ENCODE measurements around the gene KLHL17.
"Not testable (repeated sequence)": the region's sequence is repeated elsewhere in the genome, so short reads cannot be mapped to it uniquely, and the experiment has no call there.

The KLHL17 gene

GRCh38 chr1:982765-983436 lies 22.5 kb downstream of the KLHL17 start:
- DNase-seq (ENCODE audit: low read depth), result no peak

GRCh38 chr1:983798-984475 lies 23.6 kb downstream of the KLHL17 start:
- DNase-seq (ENCODE audit: low read depth), result peak; percentile 42

DNA sequence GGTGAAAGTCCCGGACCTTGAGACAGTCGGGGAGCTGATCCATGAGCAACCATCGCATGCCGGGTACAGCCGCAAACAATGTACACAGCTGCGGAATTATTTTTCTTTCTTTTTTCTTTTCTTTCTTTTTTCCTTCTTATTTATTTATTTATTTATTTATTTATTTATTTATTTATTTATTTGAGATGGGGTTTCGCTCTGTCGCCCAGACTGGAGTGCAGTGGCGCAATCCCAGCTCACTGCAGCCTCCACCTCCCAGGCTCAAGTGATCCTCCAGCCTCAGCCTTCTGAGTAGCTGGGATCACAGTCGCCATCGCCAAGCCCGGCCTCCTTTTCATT lies 24.1 kb downstream of the KLHL17 start:
- DNase-seq (ENCODE audit: low read depth), result no peak

GRCh38 chr1:985126-985525 lies 24.7 kb downstream of the KLHL17 start:
- no peak for DNase-seq (ENCODE audit: low read depth)

DNA sequence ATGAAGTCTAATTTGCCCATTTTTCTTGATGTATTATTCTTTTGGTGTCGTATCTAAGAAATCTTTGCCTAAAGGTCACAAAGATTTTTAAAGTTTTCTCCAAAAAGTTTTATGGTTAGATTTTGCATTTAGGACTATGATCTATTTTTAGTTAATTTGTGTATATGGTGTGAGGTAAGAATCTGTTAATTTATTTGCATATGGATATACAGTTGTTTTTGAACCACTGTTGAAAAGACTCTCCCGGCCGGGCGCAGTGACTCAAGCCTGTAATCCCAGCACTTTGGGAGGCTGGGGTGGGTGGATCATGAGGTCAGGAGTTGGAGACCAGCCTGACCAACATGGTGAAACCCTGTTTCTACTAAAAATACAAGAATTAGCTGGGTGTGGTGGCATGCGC lies 27.7 kb downstream of the KLHL17 start:
- not testable (repeated sequence) for DNase-seq (ENCODE audit: low read depth)

GRCh38 chr1:991275-991674 lies 30.9 kb downstream of the KLHL17 start:
- DNase-seq (ENCODE audit: low read depth), result not testable (repeated sequence)

- DNase-seq (ENCODE audit: low read depth), result no peak
Observed at GRCh38 chr1:991895-992294, 31.5 kb downstream of the KLHL17 start.

DNA sequence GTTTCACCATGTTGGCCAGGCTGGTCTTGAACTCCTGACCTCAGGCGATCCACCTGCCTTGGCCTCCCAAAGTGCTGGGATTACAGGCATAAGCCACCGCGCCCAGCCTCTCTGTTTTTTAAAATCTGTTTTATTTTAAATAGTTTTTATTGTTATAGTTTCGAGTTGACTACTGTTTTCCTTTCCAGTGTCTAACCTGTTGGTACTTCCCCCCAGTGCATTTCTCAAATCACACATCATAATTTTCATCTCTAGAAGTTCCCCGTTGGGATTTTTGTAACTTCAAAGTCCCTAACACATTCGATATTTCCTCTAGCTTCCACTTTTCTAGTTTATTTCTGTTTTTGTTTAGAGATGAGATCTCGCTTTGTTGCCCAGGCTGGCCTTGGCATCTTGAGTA lies 32.0 kb downstream of the KLHL17 start:
- DNase-seq (ENCODE audit: low read depth), result no peak

DNA sequence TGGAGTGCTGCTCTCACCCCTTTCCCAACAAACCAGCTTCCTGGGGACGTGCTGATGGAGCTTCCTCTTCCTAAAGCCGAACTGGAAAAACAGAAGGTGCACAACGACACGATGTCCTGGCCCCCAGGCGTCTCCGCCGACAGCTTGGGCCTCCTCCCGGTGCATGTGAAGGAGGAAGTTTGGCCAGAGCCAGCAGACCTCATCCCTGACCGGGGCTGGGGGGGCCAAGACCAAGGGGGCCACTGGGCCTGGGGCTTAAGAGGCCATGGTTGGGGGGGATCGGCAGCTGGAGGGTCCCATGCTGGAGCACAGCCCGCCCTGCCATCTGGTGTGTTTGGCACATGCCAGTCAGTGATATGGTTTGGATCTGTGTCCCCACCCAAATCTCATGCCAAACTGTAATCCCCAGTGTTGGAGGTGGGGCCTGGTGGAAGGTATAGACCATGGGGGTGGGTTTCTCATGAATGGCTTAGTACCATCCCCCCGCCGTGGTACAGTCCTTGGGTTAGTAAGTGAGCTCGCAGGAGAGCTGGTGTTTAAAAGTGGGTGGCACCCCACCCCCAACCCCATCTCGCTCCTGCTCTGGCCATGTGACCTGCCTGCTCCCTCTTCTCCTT lies 33.1 kb downstream of the KLHL17 start:
- no peak for DNase-seq (ENCODE audit: low read depth)

DNA sequence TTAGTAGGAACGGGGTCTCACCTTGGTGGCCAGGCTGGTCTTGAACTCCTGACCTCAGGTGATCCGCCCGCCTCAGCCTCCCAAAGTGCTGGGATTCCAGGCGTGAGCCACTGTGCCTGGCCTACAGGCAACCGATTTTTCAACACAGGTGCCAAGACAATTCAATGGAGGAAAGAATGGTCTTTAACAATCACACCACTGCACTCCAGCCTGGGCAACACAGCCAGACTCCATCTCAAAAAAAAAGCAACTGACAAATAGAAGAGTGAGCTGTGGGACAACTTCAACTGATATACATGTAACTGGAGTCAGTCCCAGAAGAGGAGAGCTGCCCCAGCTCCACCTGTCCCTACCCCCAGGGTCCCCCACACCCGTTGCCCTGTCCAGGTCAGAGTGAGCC lies 34.2 kb downstream of the KLHL17 start:
- not testable (repeated sequence) for DNase-seq (ENCODE audit: low read depth)

DNA sequence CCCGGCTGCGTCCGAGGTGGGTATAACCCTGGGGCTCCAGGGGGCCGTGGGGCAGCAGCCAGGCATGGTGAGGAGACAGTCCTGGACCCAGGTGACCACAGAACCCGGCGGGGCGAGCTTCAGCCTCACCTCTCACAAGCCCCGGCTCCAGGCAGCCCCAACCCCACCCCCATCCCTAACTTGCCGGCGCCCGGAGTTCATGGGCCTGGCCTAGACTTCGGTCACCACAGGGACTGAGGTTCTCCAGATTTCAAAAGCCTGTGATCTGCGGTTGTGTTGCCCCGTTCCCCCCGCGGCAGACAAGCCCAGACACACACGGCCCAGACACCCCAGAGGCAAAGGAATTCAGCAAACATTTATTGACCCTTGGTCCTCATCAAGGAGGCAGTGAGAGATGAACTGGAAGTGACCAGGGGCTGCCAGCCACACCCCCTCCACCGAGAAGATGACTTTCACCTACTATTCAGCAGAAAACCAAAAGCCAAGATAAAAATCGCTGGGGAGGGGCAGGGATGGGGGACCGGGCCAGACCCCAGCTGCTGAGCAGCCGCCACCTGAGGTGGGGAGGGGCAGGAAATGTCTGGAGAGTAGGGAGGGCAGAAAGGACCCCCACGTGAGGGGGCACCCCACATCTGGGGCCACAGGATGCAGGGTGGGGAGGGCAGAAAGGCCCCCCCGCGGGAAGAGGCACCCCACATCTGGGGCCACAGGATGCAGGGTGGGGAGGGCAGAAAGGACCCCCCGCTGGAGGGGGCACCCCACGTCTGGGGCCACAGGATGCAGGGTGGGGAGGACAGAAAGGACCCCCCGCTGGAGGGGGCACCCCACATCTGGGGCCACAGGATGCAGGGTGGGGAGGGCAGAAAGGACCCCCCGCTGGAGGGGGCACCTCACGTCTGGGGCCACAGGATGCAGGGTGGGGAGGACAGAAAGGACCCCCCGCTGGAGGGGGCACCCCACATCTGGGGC lies 35.6 kb downstream of the KLHL17 start:
- DNase-seq (ENCODE audit: low read depth), result no peak

DNA sequence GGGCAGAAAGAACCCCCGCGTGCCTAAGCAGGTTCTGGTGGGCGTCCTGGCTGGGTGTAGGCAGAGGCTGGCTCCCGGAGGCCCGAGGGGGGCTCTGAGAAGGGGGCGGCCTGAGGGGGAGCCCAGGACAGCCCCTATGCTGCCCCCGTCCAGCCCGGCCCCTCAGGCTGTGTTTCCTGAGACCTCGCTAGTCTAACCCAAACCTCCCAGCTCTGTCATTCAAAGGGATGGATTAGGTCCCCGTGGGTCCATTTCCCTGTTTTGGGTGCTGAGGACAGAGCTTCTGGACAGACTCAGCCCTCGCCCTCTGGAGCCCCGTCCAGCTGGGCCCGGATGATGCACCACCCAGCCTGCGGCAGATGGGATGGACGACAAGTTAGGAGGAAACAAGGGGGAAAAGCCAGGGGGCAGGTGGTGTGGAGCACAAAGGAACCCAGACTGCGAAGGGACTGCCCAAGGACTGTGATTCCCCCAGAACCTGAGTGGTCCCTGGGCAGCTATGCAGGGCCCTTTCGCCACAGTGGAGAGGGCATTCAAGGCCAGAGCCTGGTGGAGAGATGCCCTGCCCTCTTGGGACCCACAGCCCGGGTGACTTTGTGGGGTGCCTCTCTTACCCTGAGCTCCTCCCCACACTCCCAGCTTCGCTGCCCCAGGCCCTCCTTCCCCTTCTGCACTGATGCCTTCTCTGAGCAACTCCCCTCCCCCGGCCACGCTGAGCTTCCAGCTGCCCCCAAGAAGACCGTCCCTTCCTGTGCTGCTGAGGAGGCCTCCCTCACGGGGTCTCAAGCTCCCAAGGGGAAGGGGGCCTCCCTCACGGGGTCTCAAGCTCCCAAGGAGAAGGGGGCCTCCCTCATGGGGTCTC lies 36.7 kb downstream of the KLHL17 start:
- no peak for DNase-seq (ENCODE audit: low read depth)

DNA sequence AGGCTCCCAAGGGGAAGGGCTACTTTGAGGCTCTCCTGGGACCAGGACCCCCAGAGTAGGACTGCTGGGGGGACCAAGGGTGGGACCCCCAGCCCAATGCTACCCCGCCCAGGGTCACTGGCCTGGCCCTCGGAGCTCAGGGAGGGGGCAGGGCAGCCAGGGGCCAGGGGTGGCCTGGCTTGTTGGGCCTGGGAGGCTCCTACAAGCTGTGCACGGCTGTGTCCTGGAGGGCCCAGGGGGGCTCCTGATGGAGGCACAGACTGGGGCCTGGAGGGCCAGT lies 37.3 kb downstream of the KLHL17 start:
- no peak for DNase-seq (ENCODE audit: low read depth)

DNA sequence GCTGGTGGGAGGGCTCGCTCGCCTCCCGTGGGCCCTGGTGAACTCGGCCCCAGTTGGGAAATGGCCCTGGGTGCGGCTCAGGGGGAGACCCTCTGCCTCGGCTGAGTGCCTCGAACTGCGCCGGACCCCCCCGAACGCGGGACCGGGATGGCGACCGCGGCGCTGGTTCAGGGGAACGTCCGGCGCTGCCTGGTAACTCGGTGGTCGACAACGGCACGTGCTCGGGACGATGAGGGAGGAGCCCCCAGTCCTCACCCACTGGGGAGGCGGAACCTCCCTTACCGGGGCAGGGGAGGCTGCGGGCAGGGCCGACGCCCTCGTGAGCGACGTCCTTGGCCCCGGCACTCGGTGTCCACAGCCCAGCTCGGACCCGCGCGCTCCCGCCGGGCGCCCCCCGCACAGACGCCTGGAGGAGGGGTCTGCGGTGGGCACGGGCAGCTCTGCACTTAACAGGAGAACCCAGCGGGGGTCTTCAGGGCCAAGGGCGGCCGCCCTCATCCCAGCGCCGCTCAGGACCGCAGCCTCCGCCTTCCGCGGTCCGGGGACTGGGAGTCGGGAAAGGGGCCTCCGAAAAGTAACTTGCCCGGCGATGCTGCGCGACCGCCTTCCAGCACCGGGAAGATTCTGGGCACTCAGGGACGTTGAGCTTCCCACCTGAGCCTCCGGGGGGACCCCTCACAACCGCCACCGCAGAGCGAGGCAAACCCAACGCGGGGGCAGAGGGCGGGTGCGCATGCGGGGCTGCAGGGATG lies 37.8 kb downstream of the KLHL17 start:
- DNase-seq (ENCODE audit: low read depth), result no peak

- no peak for DNase-seq (ENCODE audit: low read depth)
Observed at GRCh38 chr1:998745-998994, 38.3 kb downstream of the KLHL17 start.

GRCh38 chr1:998995-999724 lies 38.8 kb downstream of the KLHL17 start:
- peak; percentile 46 for DNase-seq (ENCODE audit: low read depth)

DNA sequence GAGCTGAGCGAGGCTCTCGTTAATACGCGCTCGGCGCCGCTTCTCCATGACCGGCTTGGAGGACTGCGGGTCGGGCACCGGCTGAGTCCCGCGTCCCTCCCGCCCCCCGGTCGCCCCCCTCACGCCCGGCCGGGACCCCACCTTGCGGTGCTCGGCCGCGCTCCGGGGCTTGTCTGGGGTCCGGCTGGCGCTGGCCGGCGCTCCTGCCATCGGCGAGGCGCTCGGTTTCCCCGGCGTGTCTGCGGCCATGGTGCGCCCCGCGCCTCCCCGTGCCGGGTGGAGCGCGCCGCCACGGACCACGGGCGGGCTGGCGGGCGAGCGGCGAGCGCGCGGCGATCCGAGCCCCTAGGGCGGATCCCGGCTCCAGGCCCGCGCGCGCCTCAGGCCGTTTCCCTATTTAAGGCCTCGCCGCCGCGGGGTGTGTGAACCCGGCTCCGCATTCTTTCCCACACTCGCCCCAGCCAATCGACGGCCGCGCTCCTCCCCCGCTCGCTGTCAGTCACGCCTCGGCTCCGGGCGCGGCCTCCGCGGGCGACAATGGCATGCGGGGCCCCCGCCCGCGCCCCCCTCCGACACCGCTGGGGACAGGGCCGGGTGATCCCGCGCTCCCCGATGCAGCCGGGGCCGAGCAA lies 39.5 kb downstream of the KLHL17 start, which contains the start of gene HES4:
Gene HES4, minus strand, starts transcription at position 373 of the 632 bp plus-strand sequence. Its CDS starts 124 bp downstream, at position 249.
- DNase-seq (ENCODE audit: low read depth), result peak; percentile 94

DNA sequence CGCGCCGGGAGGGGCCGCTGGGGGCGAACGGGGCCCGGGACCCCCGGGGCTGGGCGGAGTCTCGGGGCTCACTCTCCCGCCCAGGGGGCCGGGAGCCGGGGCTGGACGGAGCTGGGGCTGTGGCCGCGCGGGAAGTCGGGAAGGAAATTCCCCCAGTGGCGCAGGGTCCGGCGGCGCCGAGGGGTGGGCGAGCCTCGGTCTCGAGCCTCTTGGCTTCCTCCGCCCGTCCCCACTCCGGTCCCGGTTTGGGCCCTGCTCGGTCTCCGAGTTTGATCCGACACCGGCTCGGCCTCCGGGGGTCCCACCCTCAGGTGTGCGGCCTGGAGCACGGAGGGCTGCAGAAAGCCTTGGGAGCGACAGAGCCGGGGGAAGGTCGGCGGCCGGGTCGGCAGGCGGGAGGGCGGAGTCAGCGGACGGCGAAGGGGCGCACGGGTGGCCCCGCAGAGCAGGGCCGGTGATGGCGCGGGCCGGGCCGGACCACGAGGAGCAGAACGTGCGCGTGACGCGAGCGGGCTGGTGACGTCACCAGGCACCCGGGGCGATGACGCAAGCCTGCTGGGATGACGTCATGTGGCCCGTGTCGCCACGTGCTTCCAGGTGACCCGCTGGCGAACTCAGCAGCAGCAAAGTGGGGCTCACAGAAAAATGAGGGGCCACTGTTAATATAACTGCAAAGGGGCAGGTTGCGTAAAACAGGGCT lies 40.1 kb downstream of the KLHL17 start:
- DNase-seq (ENCODE audit: low read depth), result peak; percentile 81

DNA sequence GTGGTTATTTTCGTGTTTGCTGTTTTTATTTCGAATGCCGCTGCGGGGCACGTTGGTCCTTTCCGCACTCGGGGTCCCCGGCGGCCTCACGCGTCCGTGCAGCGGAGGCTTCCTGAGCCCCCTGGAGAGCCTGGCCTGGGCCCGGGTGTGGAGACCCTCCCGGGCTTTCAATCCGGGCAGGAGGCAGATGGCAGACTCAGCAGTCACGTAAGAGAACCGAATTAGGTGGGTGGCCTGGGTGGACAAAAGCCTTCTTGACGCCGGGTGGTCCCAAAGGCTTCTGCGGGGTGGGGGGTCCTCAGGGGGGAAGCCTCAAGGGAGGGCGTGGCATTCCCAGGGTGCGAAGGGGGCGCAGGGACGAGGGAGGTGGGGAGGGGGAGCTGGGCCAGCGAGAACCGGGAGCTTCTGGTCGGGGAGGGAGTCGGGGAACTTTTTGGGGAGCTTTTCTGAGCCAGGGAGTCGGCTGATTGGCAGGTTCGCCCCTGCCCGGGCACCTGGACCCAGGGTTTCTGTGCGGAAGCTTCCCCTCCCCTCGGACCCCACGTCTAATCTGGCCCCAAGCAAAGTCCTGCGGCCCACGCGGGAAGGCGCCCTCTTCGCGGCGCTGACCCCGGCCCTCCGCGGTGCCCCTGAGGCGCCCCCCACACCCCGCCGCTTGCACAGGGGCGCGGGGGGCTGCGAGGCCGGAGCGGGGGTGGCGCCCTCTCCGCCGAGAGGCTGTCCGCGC lies 40.8 kb downstream of the KLHL17 start:
- peak; percentile 27 for DNase-seq (ENCODE audit: low read depth)

All from EH (cell line).